ENCODE data around the gene S100A8.
A peak's percentile ranks its signal among the peaks of the same experiment; 100 is the strongest.

S100A8 gene

GRCh38 chr1:153404768-153405167, 13.9 kb upstream of the S100A8 start:
- no peak overlapping the region for H3K4me3 ChIP-seq (ENCODE audit: insufficient read depth, low read length, poor library complexity, severe bottlenecking)
- no peaks in the 10 kb centered on the region for H3K9me2 ChIP-seq (replicated peaks; ENCODE audit: insufficient read depth, low read length)
- no peaks in the 10 kb centered on the region for H3K27me3 ChIP-seq (ENCODE audit: low read length)
- H3K27ac ChIP-seq (ENCODE audit: low read depth, low read length), result no peak overlapping the region
- H2AFZ ChIP-seq (ENCODE audit: low read depth, low read length, severe bottlenecking), result no peak overlapping the region
- no peak overlapping the region for H3K4me2 ChIP-seq (ENCODE audit: low read depth, low read length, poor library complexity, severe bottlenecking)
- no peaks in the 10 kb centered on the region for H4K20me1 ChIP-seq (ENCODE audit: low read depth, low read length)
- no peaks in the 10 kb centered on the region for H3K9me3 ChIP-seq (ENCODE audit: insufficient read depth, low read length)
- H3K9ac ChIP-seq (ENCODE audit: low read length), result no peak overlapping the region
- no peak for TF ChIP-seq EZH2phosphoT487 (conservative IDR thresholded peaks at IDR 0.05; ENCODE audit: low read length)
- TF ChIP-seq CTCF (IDR thresholded peaks at IDR 0.05; ENCODE audit: insufficient read depth, low read length, poor library complexity, severe bottlenecking), result peak; percentile 19
- no peaks in the 10 kb centered on the region for H3K79me2 ChIP-seq (ENCODE audit: insufficient read depth, low read length)
- no peaks in the 10 kb centered on the region for H3F3A ChIP-seq (ENCODE audit: insufficient read depth)
- H3K36me3 ChIP-seq (ENCODE audit: low read length), result no peaks in the 10 kb centered on the region

- no peaks in the 10 kb centered on the region for H3K36me3 ChIP-seq (ENCODE audit: low read length)
- no peaks in the 10 kb centered on the region for H3K9me3 ChIP-seq (ENCODE audit: insufficient read depth, low read length)
- H3F3A ChIP-seq (ENCODE audit: insufficient read depth), result no peaks in the 10 kb centered on the region
- no peaks in the 10 kb centered on the region for H3K79me2 ChIP-seq (ENCODE audit: insufficient read depth, low read length)
- no peaks in the 10 kb centered on the region for H3K9me2 ChIP-seq (replicated peaks; ENCODE audit: insufficient read depth, low read length)
- TF ChIP-seq EZH2phosphoT487 (conservative IDR thresholded peaks at IDR 0.05; ENCODE audit: low read length), result no peak
- TF ChIP-seq CTCF (IDR thresholded peaks at IDR 0.05; ENCODE audit: insufficient read depth, low read length, poor library complexity, severe bottlenecking), result no peak
- no peak overlapping the region for H3K27ac ChIP-seq (ENCODE audit: low read depth, low read length)
- no peaks in the 10 kb centered on the region for H3K27me3 ChIP-seq (ENCODE audit: low read length)
- no peak overlapping the region for H3K4me2 ChIP-seq (ENCODE audit: low read depth, low read length, poor library complexity, severe bottlenecking)
- no peak overlapping the region for H2AFZ ChIP-seq (ENCODE audit: low read depth, low read length, severe bottlenecking)
- no peaks in the 10 kb centered on the region for H4K20me1 ChIP-seq (ENCODE audit: low read depth, low read length)
- no peak overlapping the region for H3K4me3 ChIP-seq (ENCODE audit: insufficient read depth, low read length, poor library complexity, severe bottlenecking)
- H3K9ac ChIP-seq (ENCODE audit: low read length), result no peak overlapping the region
Observed at GRCh38 chr1:153404086-153404635, 13.3 kb upstream of the S100A8 start.

- Histone ChIP-seq H3K27ac (ENCODE audit: low read depth, low read length) (no peak overlapping the region), H3K27me3 (ENCODE audit: low read length) (no peaks in the 10 kb centered on the region), H3K79me2 (ENCODE audit: insufficient read depth, low read length) (no peaks in the 10 kb centered on the region), H3K9me2 (replicated peaks; ENCODE audit: insufficient read depth, low read length) (no peaks in the 10 kb centered on the region), H3F3A (ENCODE audit: insufficient read depth) (no peaks in the 10 kb centered on the region), H2AFZ (ENCODE audit: low read depth, low read length, severe bottlenecking) (no peak overlapping the region), H4K20me1 (ENCODE audit: low read depth, low read length) (no peaks in the 10 kb centered on the region), H3K36me3 (ENCODE audit: low read length) (no peaks in the 10 kb centered on the region), H3K4me2 (ENCODE audit: low read depth, low read length, poor library complexity, severe bottlenecking) (no peak overlapping the region), H3K9me3 (ENCODE audit: insufficient read depth, low read length) (no peaks in the 10 kb centered on the region), H3K4me3 (ENCODE audit: insufficient read depth, low read length, poor library complexity, severe bottlenecking) (no peak overlapping the region), H3K9ac (ENCODE audit: low read length) (no peak overlapping the region)
- TF ChIP-seq CTCF (IDR thresholded peaks at IDR 0.05; ENCODE audit: insufficient read depth, low read length, poor library complexity, severe bottlenecking) (no peak), EZH2phosphoT487 (conservative IDR thresholded peaks at IDR 0.05; ENCODE audit: low read length) (no peak)
Observed at GRCh38 chr1:153403421-153404085, 12.7 kb upstream of the S100A8 start.
